Hematopoietic multipotent progenitor cell treated with erythropoietin and hydrocortisone succinate and interleukin-3 and kit ligand, for 17 days (in vitro differentiated cells): ENCODE results near the gene ZNF839.
"Not testable (repeated sequence)": the region's sequence is repeated elsewhere in the genome, so short reads cannot be mapped to it uniquely, and the experiment has no call there.

Source experiments
- DNase-seq: peaks from one replicate; pipeline ENCODE4 v3.0.0-alpha.2; 2015; ENCODE audit warnings: low spot score

ZNF839 gene

GRCh38 chr14:102314242-102315011, 5.1 kb upstream of the ZNF839 start:
- DNase-seq, result peak; percentile 84

- DNase-seq, result no peak
Measured at GRCh38 chr14:102315121-102315520, 4.4 kb upstream of the ZNF839 start.

GRCh38 chr14:102316338-102316742, 3.2 kb upstream of the ZNF839 start:
- no peak for DNase-seq

GRCh38 chr14:102316743-102317563, 2.6 kb upstream of the ZNF839 start:
- DNase-seq, result peak; percentile 93

GRCh38 chr14:102317564-102318248, 1.8 kb upstream of the ZNF839 start:
- DNase-seq, result peak; percentile 41

- DNase-seq, result no peak
Measured at GRCh38 chr14:102318781-102319276, 717 bp upstream of the ZNF839 start.

- DNase-seq, result peak; percentile 65
Measured at GRCh38 chr14:102320033-102320660, 601 bp downstream of the ZNF839 start.

GRCh38 chr14:102320671-102321455, 1.3 kb downstream of the ZNF839 start:
- DNase-seq, result no peak

- no peak for DNase-seq
Measured at GRCh38 chr14:102321456-102322422, 2.2 kb downstream of the ZNF839 start.

- peak; percentile 58 for DNase-seq
Measured at GRCh38 chr14:102323102-102323501, 3.6 kb downstream of the ZNF839 start.

GRCh38 chr14:102325791-102326345, 6.3 kb downstream of the ZNF839 start:
- DNase-seq, result no peak

GRCh38 chr14:102326583-102326982, 7.0 kb downstream of the ZNF839 start:
- no peak for DNase-seq

GRCh38 chr14:102329381-102329780, 9.8 kb downstream of the ZNF839 start:
- not testable (repeated sequence) for DNase-seq

- no peak for DNase-seq
Measured at GRCh38 chr14:102330806-102331205, 11.3 kb downstream of the ZNF839 start.

- DNase-seq, result no peak
Measured at GRCh38 chr14:102333390-102333789, 13.8 kb downstream of the ZNF839 start.

- no peak for DNase-seq
Measured at GRCh38 chr14:102333795-102334705, 14.5 kb downstream of the ZNF839 start.

GRCh38 chr14:102335163-102335562, 15.6 kb downstream of the ZNF839 start:
- DNase-seq, result no peak

GRCh38 chr14:102338724-102339123, 19.2 kb downstream of the ZNF839 start:
- no peak for DNase-seq

GRCh38 chr14:102341566-102341965, 22.0 kb downstream of the ZNF839 start:
- DNase-seq, result no peak
